ENCODE measurements around the gene ADGRF1. TPM values are rescaled to one million over a fixed set of nuclear protein-coding genes. Genes with fewer than 3 reads are reported as not detected.

Gene ADGRF1
- total RNA-seq, 1 donor: not detected

- DNase-seq (ENCODE audit: low read depth): no peak
- H3K4me3 ChIP-seq (ENCODE audit: low read depth, low read length): no peak overlapping the region
- TF ChIP-seq CTCF (IDR thresholded peaks at IDR 0.05; ENCODE audit: insufficient read depth, low read length): no peak
Measured at GRCh38 chr6:46961711-46962110, 80.4 kb downstream of the ADGRF1 start.

- DNase-seq (ENCODE audit: low read depth): no peak
- TF ChIP-seq CTCF (IDR thresholded peaks at IDR 0.05; ENCODE audit: insufficient read depth, low read length): no peak
- H3K4me3 ChIP-seq (ENCODE audit: low read depth, low read length): no peak overlapping the region
Measured at GRCh38 chr6:46961232-46961631, 80.9 kb downstream of the ADGRF1 start.

GRCh38 chr6:46959419-46959818 lies 82.7 kb downstream of the ADGRF1 start:
- no peak overlapping the region for H3K4me3 ChIP-seq (ENCODE audit: low read depth, low read length)
- TF ChIP-seq CTCF (IDR thresholded peaks at IDR 0.05; ENCODE audit: insufficient read depth, low read length): no peak
- no peak for DNase-seq (ENCODE audit: low read depth)

- no peak overlapping the region for H3K4me3 ChIP-seq (ENCODE audit: low read depth, low read length)
- no peak for DNase-seq (ENCODE audit: low read depth)
- no peak for TF ChIP-seq CTCF (IDR thresholded peaks at IDR 0.05; ENCODE audit: insufficient read depth, low read length)
Measured at GRCh38 chr6:46956409-46956808, 85.7 kb downstream of the ADGRF1 start.

GRCh38 chr6:46954837-46955451 lies 87.2 kb downstream of the ADGRF1 start:
- H3K4me3 ChIP-seq (ENCODE audit: low read depth, low read length): no peak overlapping the region
- no peak for DNase-seq (ENCODE audit: low read depth)
- no peak for TF ChIP-seq CTCF (IDR thresholded peaks at IDR 0.05; ENCODE audit: insufficient read depth, low read length)

- no peak overlapping the region for H3K4me3 ChIP-seq (ENCODE audit: low read depth, low read length)
- DNase-seq (ENCODE audit: low read depth): no peak
- TF ChIP-seq CTCF (IDR thresholded peaks at IDR 0.05; ENCODE audit: insufficient read depth, low read length): no peak
Measured at GRCh38 chr6:46953921-46954320, 88.2 kb downstream of the ADGRF1 start.
